DMS79 (cell line): ENCODE measurements around the gene AGBL4.

Source experiments
- DNase-seq: peaks from one replicate; lab custom pipeline; 2025; lab: John Stamatoyannopoulos, UW

The AGBL4 gene

DNA sequence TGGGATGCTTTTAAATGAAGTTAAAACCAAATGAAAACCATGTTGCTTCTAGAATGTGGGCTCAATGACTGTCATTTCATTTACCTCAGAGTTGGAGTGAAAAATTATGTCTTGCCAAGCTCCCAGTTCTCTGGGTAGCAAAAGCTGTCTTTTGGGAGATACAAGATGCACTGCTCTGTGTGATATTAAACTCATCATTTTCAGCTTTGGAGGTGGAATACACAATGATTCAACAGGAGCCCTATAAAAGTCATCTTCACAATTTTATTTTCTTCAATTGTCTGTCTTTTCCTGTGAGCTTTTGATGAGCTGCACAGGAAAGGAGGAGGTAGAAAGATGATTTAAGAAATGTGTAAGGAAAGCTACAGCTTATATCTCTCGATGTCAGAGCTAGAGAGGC, 1431.4 kb downstream of the AGBL4 start:
- no peak for DNase-seq

DNA sequence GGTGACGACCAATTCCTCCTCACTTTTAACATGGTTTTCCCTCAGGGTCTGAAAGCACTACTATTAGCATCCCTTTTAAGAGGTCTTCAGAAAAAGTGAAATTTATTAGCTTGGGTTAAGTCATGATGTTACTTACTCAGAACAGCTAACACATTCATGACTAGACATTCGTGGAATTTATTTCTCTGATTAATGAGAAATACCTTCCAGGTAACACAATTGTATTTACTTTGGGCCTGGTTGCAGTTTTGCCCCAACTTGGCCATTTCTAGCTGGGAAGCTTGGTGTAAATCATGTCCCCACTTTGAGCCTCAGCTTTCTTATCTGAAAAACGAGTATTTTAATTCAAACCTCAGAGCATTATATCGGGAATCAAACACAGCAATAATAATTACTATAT, 1432.6 kb downstream of the AGBL4 start:
- DNase-seq: no peak

GRCh38 chr1:48588061-48588460, 1435.7 kb downstream of the AGBL4 start:
- no peak for DNase-seq

- DNase-seq: no peak
Measured at GRCh38 chr1:48582408-48582807, 1441.3 kb downstream of the AGBL4 start.

GRCh38 chr1:48581270-48581669, 1442.5 kb downstream of the AGBL4 start:
- no peak for DNase-seq

- DNase-seq: no peak
Measured at GRCh38 chr1:48576565-48576964, 1447.2 kb downstream of the AGBL4 start.

- peak; percentile 83 for DNase-seq
Measured at GRCh38 chr1:48572646-48573258, 1451.0 kb downstream of the AGBL4 start.

GRCh38 chr1:48572134-48572533, 1451.6 kb downstream of the AGBL4 start:
- no peak for DNase-seq

DNA sequence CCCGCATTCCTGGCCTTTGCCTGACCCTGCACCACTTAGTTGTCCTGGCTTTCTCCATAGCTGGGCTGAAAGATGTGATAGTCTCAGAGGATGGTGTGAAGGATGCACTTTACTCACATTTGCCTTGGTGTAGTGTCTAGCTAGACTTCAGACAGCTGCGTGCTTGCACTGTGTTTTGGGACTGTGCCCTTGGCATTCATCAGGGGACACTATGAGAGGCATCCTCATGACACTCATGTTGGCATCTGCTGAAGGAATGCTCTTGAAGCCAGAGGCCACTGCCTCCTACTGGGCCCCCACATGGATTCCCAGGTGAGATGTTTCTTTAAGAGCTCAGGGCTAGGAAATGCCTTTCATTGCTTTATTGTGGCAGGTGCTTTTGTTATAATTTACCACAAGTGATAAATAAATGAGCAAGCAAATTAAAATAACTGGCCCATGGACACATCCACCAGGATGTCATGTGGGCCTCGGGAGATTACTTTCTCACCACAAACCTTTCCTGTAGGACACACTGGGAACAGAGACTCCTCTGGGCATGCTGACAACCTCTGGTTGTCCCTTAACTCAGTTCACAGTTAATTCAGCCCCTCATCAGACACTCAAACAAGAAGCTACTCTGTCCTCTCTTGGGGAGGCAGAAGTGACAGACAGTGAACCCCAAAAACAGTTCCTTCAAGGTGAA, 1452.3 kb downstream of the AGBL4 start:
- no peak for DNase-seq

DNA sequence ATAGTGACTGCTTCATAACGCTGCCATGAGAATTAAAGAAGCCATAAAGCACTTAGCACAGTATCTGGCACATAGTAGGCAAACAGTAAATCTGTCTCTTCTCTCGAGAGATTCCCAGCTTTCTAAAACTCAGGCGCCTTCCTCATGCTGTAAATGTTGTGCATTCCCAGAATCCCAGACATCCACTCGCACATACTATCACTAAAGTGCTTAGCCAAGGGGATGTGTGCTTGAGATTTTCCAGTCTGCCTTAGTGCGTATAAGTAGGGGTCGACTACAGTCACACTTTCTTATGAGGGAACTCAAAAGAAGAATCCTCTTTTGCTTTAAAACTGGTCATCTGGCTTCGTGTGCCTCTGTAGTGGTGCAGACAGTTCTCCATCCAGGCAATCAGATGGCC, 1453.2 kb downstream of the AGBL4 start:
- DNase-seq: no peak

DNA sequence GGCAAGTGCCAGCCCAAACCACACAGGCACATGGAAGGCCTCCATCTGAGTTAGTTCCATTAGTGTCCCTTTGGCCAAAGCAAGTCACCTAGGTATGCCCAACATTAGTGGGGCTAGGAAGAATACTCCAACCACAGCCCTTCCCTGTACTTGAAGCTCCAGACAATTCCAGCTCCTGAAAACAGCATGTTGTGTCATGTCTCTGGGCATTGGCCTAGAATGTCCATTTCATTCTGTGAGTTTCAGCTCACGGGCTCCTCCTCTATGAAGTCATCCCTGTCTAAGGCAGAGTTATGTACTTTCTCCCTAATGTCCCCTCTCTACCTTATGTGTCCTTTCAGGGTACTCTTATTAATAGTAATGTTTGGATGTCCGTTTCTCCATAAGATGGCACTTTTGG, 1455.3 kb downstream of the AGBL4 start:
- DNase-seq: no peak

GRCh38 chr1:48566492-48566891, 1457.3 kb downstream of the AGBL4 start:
- no peak for DNase-seq

GRCh38 chr1:48563021-48563420, 1460.7 kb downstream of the AGBL4 start:
- no peak for DNase-seq

GRCh38 chr1:48561444-48561843, 1462.3 kb downstream of the AGBL4 start:
- no peak for DNase-seq

GRCh38 chr1:48560577-48560976, 1463.2 kb downstream of the AGBL4 start:
- no peak for DNase-seq

DNA sequence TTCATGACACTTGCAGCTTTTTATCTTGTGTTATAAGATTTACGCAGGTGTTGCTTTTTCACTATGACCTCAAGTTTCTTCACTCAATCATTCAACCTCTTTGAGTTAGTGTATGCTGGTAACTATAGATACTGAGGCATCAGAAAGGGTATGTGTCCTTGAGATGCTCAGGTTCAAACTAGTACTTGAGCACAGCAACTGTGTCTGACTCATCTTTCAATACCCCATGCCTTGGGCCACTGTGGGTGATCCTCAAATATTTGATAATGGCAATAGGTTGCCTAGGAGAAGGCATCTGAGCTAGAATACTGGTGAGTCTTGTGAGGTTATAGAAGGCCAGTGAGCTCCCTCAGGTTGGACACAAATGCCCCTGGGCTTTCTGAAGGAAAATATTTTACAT, 1463.6 kb downstream of the AGBL4 start:
- no peak for DNase-seq

DNA sequence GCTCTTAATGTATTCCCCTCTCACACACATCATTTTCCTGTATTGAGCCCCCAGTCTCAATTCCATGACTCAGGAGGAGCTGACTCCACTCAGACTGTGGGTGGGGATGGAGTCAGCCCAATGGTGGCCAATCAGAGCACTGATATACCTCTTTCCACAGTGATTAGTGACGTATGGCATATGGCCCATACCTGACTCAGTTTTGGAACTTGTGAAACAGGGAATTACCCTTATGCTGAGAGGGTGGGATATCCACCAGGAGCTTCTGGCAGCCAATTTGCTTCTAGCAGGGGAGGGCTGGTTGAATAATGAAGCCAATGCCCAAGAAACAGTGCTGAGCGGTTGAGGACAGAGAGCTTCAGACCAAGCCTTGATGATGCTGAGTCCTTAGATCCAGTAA, 1465.4 kb downstream of the AGBL4 start:
- no peak for DNase-seq

- DNase-seq: no peak
Measured at GRCh38 chr1:48556186-48556850, 1467.4 kb downstream of the AGBL4 start.

GRCh38 chr1:48555271-48555670, 1468.5 kb downstream of the AGBL4 start:
- no peak for DNase-seq

GRCh38 chr1:48552903-48553606, 1470.7 kb downstream of the AGBL4 start:
- peak; percentile 33 for DNase-seq

GRCh38 chr1:48552420-48552819, 1471.3 kb downstream of the AGBL4 start:
- DNase-seq: no peak

DNA sequence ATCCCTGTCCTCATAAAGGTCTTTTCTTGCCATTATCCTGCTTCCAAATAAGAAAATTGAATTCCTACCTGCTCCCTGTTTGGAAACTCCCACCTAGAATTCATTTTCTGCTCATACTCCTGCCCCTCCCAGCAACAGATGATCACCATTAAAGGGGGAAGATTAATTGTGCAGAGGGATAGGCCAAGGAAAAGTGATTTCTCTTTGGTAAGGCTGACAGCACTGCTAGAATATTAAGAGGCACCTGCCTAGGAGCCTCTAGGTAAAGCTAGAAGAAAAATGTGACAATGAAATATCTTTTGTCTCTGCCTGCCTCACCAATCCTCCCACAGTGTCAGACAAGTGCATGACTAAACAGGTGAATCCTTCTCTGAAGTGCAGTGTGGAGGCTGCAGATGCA, 1474.8 kb downstream of the AGBL4 start:
- no peak for DNase-seq
